Testis (tissue), 2 donors: ENCODE results near the gene GOLGA8K.
"Not testable (repeated sequence)": the region's sequence is repeated elsewhere in the genome, so short reads cannot be mapped to it uniquely, and the experiment has no call there.

Experiments
- POLR2A ChIP-seq: fragments of 450-650 bp; IDR thresholded peaks from one replicate; pipeline ENCODE4 v1.6.1; 2017; ENCODE audit warnings: antibody characterized with exemption, mild to moderate bottlenecking, moderate library complexity
- TF ChIP-seq, protein P1 (sequence below), 3 experiments: fragments of 450-650 bp in 2 of 3; fragments of 200-600 bp in 1 of 3; sonication (generic) in 1 of 3; IDR thresholded peaks; one replicate each; pipeline ENCODE4 v1.5.1; 2016 to 2019; ENCODE audit warnings: antibody characterized with exemption in 3 of 3, mild to moderate bottlenecking in 2 of 3, moderate library complexity in 1 of 3

DNA sequence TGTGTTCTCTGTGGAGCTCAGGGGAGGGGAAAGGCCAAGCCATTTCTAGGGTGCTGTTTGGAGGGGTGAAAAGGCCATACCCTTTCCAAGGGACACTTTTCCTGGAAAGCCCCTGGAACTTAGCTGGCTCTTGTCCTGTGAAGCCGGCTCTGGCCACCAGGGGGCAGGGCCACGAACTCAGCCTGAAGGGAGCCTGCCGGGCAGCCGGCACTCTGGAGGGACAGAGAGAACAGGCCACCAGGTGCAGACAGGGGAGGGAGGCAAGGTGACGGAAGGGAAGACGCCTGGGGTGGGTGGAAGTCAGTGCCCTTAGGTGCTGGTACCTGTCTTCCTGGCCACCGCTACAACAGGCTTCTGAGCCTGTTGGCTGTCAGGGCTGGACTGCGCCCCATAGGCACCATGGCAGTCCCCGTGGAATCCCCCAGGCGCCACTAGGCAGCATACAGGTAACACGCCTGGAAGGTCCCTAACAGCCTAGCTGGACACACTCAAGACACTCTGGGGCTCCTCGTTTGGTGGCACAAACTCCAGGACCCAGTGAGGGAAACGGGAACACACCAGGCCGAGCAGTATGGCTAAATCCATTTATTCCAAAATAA is 14.9 kb downstream of the GOLGA8K start:
- TF ChIP-seq, protein P1, sequence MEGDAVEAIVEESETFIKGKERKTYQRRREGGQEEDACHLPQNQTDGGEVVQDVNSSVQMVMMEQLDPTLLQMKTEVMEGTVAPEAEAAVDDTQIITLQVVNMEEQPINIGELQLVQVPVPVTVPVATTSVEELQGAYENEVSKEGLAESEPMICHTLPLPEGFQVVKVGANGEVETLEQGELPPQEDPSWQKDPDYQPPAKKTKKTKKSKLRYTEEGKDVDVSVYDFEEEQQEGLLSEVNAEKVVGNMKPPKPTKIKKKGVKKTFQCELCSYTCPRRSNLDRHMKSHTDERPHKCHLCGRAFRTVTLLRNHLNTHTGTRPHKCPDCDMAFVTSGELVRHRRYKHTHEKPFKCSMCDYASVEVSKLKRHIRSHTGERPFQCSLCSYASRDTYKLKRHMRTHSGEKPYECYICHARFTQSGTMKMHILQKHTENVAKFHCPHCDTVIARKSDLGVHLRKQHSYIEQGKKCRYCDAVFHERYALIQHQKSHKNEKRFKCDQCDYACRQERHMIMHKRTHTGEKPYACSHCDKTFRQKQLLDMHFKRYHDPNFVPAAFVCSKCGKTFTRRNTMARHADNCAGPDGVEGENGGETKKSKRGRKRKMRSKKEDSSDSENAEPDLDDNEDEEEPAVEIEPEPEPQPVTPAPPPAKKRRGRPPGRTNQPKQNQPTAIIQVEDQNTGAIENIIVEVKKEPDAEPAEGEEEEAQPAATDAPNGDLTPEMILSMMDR (IDR thresholded peaks at IDR 0.05): not testable (repeated sequence)
- TF ChIP-seq POLR2A: not testable (repeated sequence)
